A549 (cell line): ENCODE results near the gene RPGR. TPM values are rescaled to one million over a fixed set of nuclear protein-coding genes. Genes with fewer than 3 reads are reported as not detected.

Experiments
- ATAC-seq, 2 experiments: fragments of 200-7000 bp in 1 of 2; fragments of >200 bp in 1 of 2; cut with Nextera tagmentation in 1 of 2; cut with Tn5 transposase in 1 of 2; 3 replicates each; pipeline versions ENCODE4 v1.8.0 to v1.9.1; 2018 to 2020; ENCODE audit warnings: mild to moderate bottlenecking in 1 of 2, moderate library complexity in 1 of 2
- CTCF ChIA-PET: fragments of 300-600 bp; sonication (Branson Sonifier 250); formaldehyde crosslinking; extraction: SDS; loops from one replicate; lab custom pipeline; 2021; ENCODE audit warnings: antibody characterized with exemption, inconsistent platforms; lab: Yijun Ruan, JAX
- POLR2A ChIA-PET: fragments of 350-600 bp; formaldehyde crosslinking; extraction: SDS; loops from one replicate; lab custom pipeline; 2021; ENCODE audit warnings: antibody characterized with exemption, inconsistent platforms; lab: Yijun Ruan, JAX
- DNase-seq, 2 experiments: peaks; one replicate each; pipeline versions ENCODE4 v3.0.0 to v3.0.0-alpha.2; 2011 to 2016; ENCODE audit warnings: low read depth in 1 of 2, low spot score in 1 of 2
- FAIRE-seq: peaks from 2 replicates; lab custom pipeline; 2011; peaks lifted over from hg19 to GRCh38; lab: Jason Lieb, UNC
- H3K27ac ChIP-seq, 2 experiments: fragments of >200 bp; sonication (Bioruptor Twin); formaldehyde crosslinking; 3 replicates each; pipeline ENCODE4 v1.5.1; 2016 to 2017
- H3K4me1 ChIP-seq: fragments of >200 bp; sonication (Bioruptor Twin); formaldehyde crosslinking; 3 replicates; pipeline ENCODE4 v1.6.1; 2016
- H3K4me2 ChIP-seq: fragments of >200 bp; sonication (Bioruptor Twin); formaldehyde crosslinking; 3 replicates; pipeline ENCODE4 v1.6.1; 2016
- H3K4me3 ChIP-seq: fragments of >200 bp; sonication (Bioruptor Twin); formaldehyde crosslinking; 3 replicates; pipeline ENCODE4 v1.5.1; 2016
- H3K9me3 ChIP-seq: fragments of >200 bp; sonication (Bioruptor Twin); formaldehyde crosslinking; 3 replicates; pipeline ENCODE4 v1.6.1; 2016
- EHMT2 ChIP-seq: fragments of 200-600 bp; sonication (generic); IDR thresholded peaks from 2 replicates; pipeline ENCODE4 v1.6.1; 2016; ENCODE audit warnings: antibody characterized with exemption, low read depth, mild to moderate bottlenecking, moderate library complexity
- FOSL2 ChIP-seq, 2 experiments: fragments of 450-650 bp in 1 of 2; fragments of >200 bp in 1 of 2; sonication (Bioruptor Twin) in 1 of 2; formaldehyde crosslinking; IDR thresholded peaks; 2 replicates each; pipeline versions ENCODE4 v1.5.0 to v1.6.1; 2016 to 2020; ENCODE audit warnings: mild to moderate bottlenecking in 1 of 2, moderate library complexity in 1 of 2
- FOXS1 ChIP-seq: fragments of 250-450 bp; sonication (Bioruptor Pico); IDR thresholded peaks from 2 replicates; pipeline ENCODE4 v1.5.0; 2020; ENCODE audit warnings: mild to moderate bottlenecking, moderate library complexity
- HDAC2 ChIP-seq: fragments of 200-600 bp; sonication (generic); IDR thresholded peaks from 2 replicates; pipeline ENCODE4 v1.6.1; 2016
- HEYL ChIP-seq: fragments of 250-450 bp; sonication (Bioruptor Pico); IDR thresholded peaks from 2 replicates; pipeline ENCODE4 v1.8.0; 2021; ENCODE audit warnings: mild to moderate bottlenecking, moderate library complexity
- HOXB13 ChIP-seq: fragments of 250-450 bp; sonication (Bioruptor Pico); IDR thresholded peaks from 2 replicates; pipeline ENCODE4 v1.5.0; 2020; ENCODE audit warnings: low read depth, mild to moderate bottlenecking, moderate library complexity
- HOXB5 ChIP-seq: fragments of 250-450 bp; sonication (Bioruptor Pico); IDR thresholded peaks from 2 replicates; pipeline ENCODE4 v1.5.0; 2020; ENCODE audit warnings: mild to moderate bottlenecking, moderate library complexity
- KDM1A ChIP-seq: fragments of 200-600 bp; sonication (generic); IDR thresholded peaks from 2 replicates; pipeline ENCODE4 v1.6.1; 2016; ENCODE audit warnings: low read depth, mild to moderate bottlenecking
- MAX ChIP-seq: IDR thresholded peaks from 2 replicates; pipeline ENCODE4 v1.6.1; 2012
- MYC ChIP-seq: IDR thresholded peaks from 2 replicates; pipeline ENCODE4 v1.6.1; 2012; ENCODE audit warnings: mild to moderate bottlenecking, inconsistent platforms, low read length, improper control_type of control experiment, borderline replicate concordance
- PHF8 ChIP-seq: fragments of 200-600 bp; sonication (generic); IDR thresholded peaks from 2 replicates; pipeline ENCODE4 v1.6.1; 2016; ENCODE audit warnings: low read depth, mild to moderate bottlenecking, antibody characterized with exemption, moderate library complexity, borderline replicate concordance
- RAD21 ChIP-seq, 2 experiments: fragments of >200 bp in 1 of 2; sonication (Bioruptor Twin) in 1 of 2; formaldehyde crosslinking in 1 of 2; IDR thresholded peaks in 1 of 2; conservative IDR thresholded peaks in 1 of 2; 2 replicates in 1 of 2; 3 replicates in 1 of 2; pipeline ENCODE4 v1.6.1; 2012 to 2018; ENCODE audit warnings: inconsistent platforms in 1 of 2
- REST ChIP-seq: fragments of 200-600 bp; sonication (generic); IDR thresholded peaks from 2 replicates; pipeline ENCODE4 v1.6.1; 2016; ENCODE audit warnings: antibody characterized with exemption, mild to moderate bottlenecking, moderate library complexity
- TP53 ChIP-seq: fragments of 250-450 bp; sonication (Bioruptor Pico); IDR thresholded peaks from 2 replicates; pipeline ENCODE4 v1.5.0; 2021; ENCODE audit warnings: mild to moderate bottlenecking, moderate library complexity
- WGBS: methylation state at CpG from one replicate; pipeline ENCODE4 v1.1.6; 2017; ENCODE audit errors: missing lambda C conversion rate; 5-methylcytosine and 5-hydroxymethylcytosine counted together
- polyA plus RNA-seq, 4 experiments: library from polyadenylated mRNA; depleted of rRNA in 3 of 4; stranded (reverse); fragments of >200 nt; fragmentation: RNase III in 1 of 4; extraction: RNeasy Plus Mini Kit Qiagen cat#74134 plus additional on column Dnase treatment in 1 of 4; gene quantifications; 2 replicates in 3 of 4; 3 replicates in 1 of 4; pipeline ENCODE4 v1.2.3, GENCODE V29; 2011 to 2017
- TF ChIP-seq, protein P1 (sequence below): fragments of 250-450 bp; sonication (Bioruptor Pico); IDR thresholded peaks from 2 replicates; pipeline ENCODE4 v1.5.0; 2020; ENCODE audit warnings: low read depth, mild to moderate bottlenecking, moderate library complexity
- TF ChIP-seq, protein P2 (sequence below): IDR thresholded peaks from 2 replicates; pipeline ENCODE4 v1.6.1; 2012

RPGR gene
- polyA plus RNA-seq, 2 of the 4 experiments (the other 2 are of a cell fraction), result 8.1 to 10.5 TPM

DNA sequence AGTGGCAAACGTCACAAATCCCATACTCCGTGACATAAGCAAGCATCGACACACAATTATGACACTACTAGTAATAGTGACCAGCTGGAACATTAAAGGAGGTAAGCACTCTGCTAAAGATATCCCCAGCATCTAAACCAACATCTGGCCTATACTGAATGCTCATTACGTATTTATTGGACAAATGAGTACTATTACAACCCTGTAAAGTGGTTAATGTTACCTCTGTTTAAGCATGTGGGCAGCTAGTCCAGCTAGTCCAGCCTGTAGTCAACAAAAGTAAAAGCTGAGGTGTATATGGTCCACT lies 419 bp upstream of the RPGR start:
- POLR2A ChIA-PET, result interaction anchor here (0.6 to 1.2 kb wide), 8 partner anchors 25 to 137 kb away, joined by 3 to 4 read pairs (median 4); no protein-coding TSS in a partner anchor
- WGBS, result 3% methylated on average over 4 of the region's 4 CpGs
- no peak; a peak in 1 of 6 replicates for ATAC-seq
- peaks cover 8% of the 10 kb centered on the region; the same call in 1 of the 3 replicates for H3K4me1 ChIP-seq
- peak overlapping the region; percentile 90 for H3K4me2 ChIP-seq
- no peak for FAIRE-seq
- H3K4me3 ChIP-seq, result peak overlapping the region; percentile 51
- H3K27ac ChIP-seq, result peak overlapping the region; percentile 57; a peak in 4 of 6 replicates
- no peaks in the 10 kb centered on the region for H3K9me3 ChIP-seq
- no peak for DNase-seq
- no peak for TF ChIP-seq TP53 (CRISPR knock-in tag)
- TF ChIP-seq HEYL, result no peak
- TF ChIP-seq REST, result no peak
- no peak for TF ChIP-seq MAX
- no peak for TF ChIP-seq EHMT2
- TF ChIP-seq HOXB5 (CRISPR knock-in tag), result no peak
- TF ChIP-seq, protein P1, sequence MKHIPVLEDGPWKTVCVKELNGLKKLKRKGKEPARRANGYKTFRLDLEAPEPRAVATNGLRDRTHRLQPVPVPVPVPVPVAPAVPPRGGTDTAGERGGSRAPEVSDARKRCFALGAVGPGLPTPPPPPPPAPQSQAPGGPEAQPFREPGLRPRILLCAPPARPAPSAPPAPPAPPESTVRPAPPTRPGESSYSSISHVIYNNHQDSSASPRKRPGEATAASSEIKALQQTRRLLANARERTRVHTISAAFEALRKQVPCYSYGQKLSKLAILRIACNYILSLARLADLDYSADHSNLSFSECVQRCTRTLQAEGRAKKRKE (CRISPR knock-in tag), result no peak
- no peak for TF ChIP-seq MYC
- TF ChIP-seq FOSL2 (IDR thresholded peaks at IDR 0.05), result no peak
- TF ChIP-seq FOSL2 (CRISPR knock-in tag; IDR thresholded peaks at IDR 0.05), result no peak
- no peak for TF ChIP-seq HOXB13 (CRISPR knock-in tag)
- TF ChIP-seq HDAC2, result no peak
- TF ChIP-seq KDM1A, result no peak
- no peak; a peak in 1 of 5 replicates for TF ChIP-seq RAD21 (conservative IDR thresholded peaks at IDR 0.05 in 1 of 2, IDR thresholded peaks at IDR 0.05 in 1 of 2)
- TF ChIP-seq, protein P2, sequence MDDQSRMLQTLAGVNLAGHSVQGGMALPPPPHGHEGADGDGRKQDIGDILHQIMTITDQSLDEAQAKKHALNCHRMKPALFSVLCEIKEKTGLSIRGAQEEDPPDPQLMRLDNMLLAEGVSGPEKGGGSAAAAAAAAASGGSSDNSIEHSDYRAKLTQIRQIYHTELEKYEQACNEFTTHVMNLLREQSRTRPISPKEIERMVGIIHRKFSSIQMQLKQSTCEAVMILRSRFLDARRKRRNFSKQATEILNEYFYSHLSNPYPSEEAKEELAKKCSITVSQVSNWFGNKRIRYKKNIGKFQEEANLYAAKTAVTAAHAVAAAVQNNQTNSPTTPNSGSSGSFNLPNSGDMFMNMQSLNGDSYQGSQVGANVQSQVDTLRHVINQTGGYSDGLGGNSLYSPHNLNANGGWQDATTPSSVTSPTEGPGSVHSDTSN, result no peak
- CTCF ChIA-PET, result interaction anchor here (0.7 to 3.2 kb wide), 24 partner anchors 9 to 160 kb away, joined by 3 to 39 read pairs (median 6); partner anchors contain the start of gene SRPX

GRCh38 chrX:38326086-38326485 lies 1.2 kb downstream of the RPGR start:
- Histone ChIP-seq H3K4me1 (peaks cover 8% of the 10 kb centered on the region; the same call in 1 of the 3 replicates), H3K4me3 (peak overlapping the region; percentile 51), H3K9me3 (no peaks in the 10 kb centered on the region), H3K27ac (peak overlapping the region; percentile 96 to 97; a peak in 4 of 6 replicates)
- FAIRE-seq (no peak), ATAC-seq (no peak)
- TF ChIP-seq FOXS1 (CRISPR knock-in tag) (no peak), MAX (no peak), PHF8 (no peak)
- TF ChIP-seq, all 56 proteins: peak for 0
- WGBS, result 37% methylated on average over 3 of the region's 3 CpGs
- ChIA-PET CTCF (interaction anchor here (1.2 to 3.2 kb wide), 5 partner anchors 23 to 580 kb away, joined by 4 to 39 read pairs (median 4); no protein-coding TSS in a partner anchor), POLR2A (interaction anchor here (1.2 kb wide), 1 partner anchor 14 kb away, joined by 4 read pairs; no protein-coding TSS in a partner anchor)
- DNase-seq, result no peak
- H3K4me2 ChIP-seq, result peak overlapping the region; percentile 72
